Naive thymus-derived CD4-positive, alpha-beta T cell (primary cell): ENCODE data around the gene EIF4A3. TPM values are rescaled to one million over a fixed set of nuclear protein-coding genes. Genes with fewer than 3 reads are reported as not detected.

Experiments
- ATAC-seq: fragments of 150-1000 bp; cut with Tn5 transposase; 2 replicates; pipeline ENCODE4 v1.10.0; 2021; ENCODE audit warnings: mild to moderate bottlenecking, moderate library complexity
- CTCF ChIA-PET: fragments of 350-600 bp; sonication (Branson Sonifier 250); formaldehyde crosslinking; loops from one replicate; lab custom pipeline; 2021; ENCODE audit warnings: antibody characterized with exemption; lab: Charles Lee
- POLR2A ChIA-PET: fragments of 350-600 bp; sonication (Branson Sonifier 250); formaldehyde crosslinking; loops from one replicate; lab custom pipeline; 2021; ENCODE audit warnings: antibody characterized with exemption, inconsistent platforms; lab: Charles Lee
- DNase-seq, 9 donors: peaks; one replicate each; pipeline versions ENCODE4 v3.0.0 to v3.0.0-alpha.2; 2020 to 2022; ENCODE audit warnings: mixed read lengths in 1 of 9
- H3K27ac ChIP-seq: one replicate; pipeline ENCODE4 v1.7.0; 2013; ENCODE audit warnings: mild to moderate bottlenecking, low read depth, low read length, moderate library complexity
- H3K27me3 ChIP-seq, 2 donors: one replicate each; pipeline ENCODE4 v1.7.0; 2013; ENCODE audit warnings: low read length in 2 of 2, mild to moderate bottlenecking in 2 of 2, moderate library complexity in 2 of 2; ENCODE audit not compliant: control insufficient read depth in 2 of 2, insufficient read depth in 2 of 2
- H3K36me3 ChIP-seq, 3 experiments: 1 replicate in 2 of 3; 2 replicates in 1 of 3; pipeline ENCODE4 v1.7.0; 2013; ENCODE audit warnings: low read length in 3 of 3, mild to moderate bottlenecking in 3 of 3, moderate library complexity in 1 of 3; ENCODE audit not compliant: insufficient read depth in 3 of 3, control insufficient read depth in 2 of 3
- H3K4me1 ChIP-seq, 2 donors: one replicate each; pipeline ENCODE4 v1.7.0; 2013; ENCODE audit warnings: low read length in 2 of 2, mild to moderate bottlenecking in 2 of 2, moderate library complexity in 1 of 2; ENCODE audit not compliant: control insufficient read depth in 2 of 2, insufficient read depth in 2 of 2
- H3K4me3 ChIP-seq: 2 replicates; pipeline ENCODE4 v1.7.0; 2013; ENCODE audit warnings: mild to moderate bottlenecking, low read length
- H3K9me3 ChIP-seq, 3 experiments: 1 replicate in 2 of 3; 2 replicates in 1 of 3; pipeline ENCODE4 v1.7.0; 2013; ENCODE audit warnings: low read length in 3 of 3; ENCODE audit not compliant: control insufficient read depth in 2 of 3
- H3K27ac Mint-ChIP-seq, 9 donors: one replicate each; pipeline ENCODE4 v1.8.0; 2020 to 2022; ENCODE audit warnings: mixed read lengths in 9 of 9, mild to moderate bottlenecking in 8 of 9, moderate library complexity in 5 of 9, inconsistent platforms in 2 of 9
- H3K27me3 Mint-ChIP-seq, 5 donors: one replicate each; pipeline ENCODE4 v1.8.0; 2021 to 2022; ENCODE audit warnings: mixed read lengths in 5 of 5, mild to moderate bottlenecking in 1 of 5
- H3K36me3 Mint-ChIP-seq, 5 donors: one replicate each; pipeline ENCODE4 v1.8.0; 2020 to 2022; ENCODE audit warnings: mixed read lengths in 5 of 5, mild to moderate bottlenecking in 3 of 5, inconsistent platforms in 1 of 5
- H3K4me1 Mint-ChIP-seq, 7 donors: one replicate each; pipeline ENCODE4 v1.8.0; 2020 to 2022; ENCODE audit warnings: mixed read lengths in 7 of 7, mild to moderate bottlenecking in 3 of 7, inconsistent platforms in 1 of 7
- H3K4me3 Mint-ChIP-seq, 10 donors: one replicate each; pipeline ENCODE4 v1.8.0; 2020 to 2022; ENCODE audit warnings: mild to moderate bottlenecking in 10 of 10, mixed read lengths in 10 of 10, moderate library complexity in 6 of 10, inconsistent platforms in 2 of 10
- H3K9me3 Mint-ChIP-seq, 11 donors: one replicate each; pipeline ENCODE4 v1.8.0; 2020 to 2022; ENCODE audit warnings: mixed read lengths in 11 of 11, mild to moderate bottlenecking in 4 of 11, inconsistent platforms in 1 of 11, moderate library complexity in 1 of 11
- intact Hi-C, 2 donors: fragments of 100-400 bp; cut with micrococcal nuclease; formaldehyde crosslinking; loops; one replicate each; pipeline ENCODE4 v1.15.1; 2023
- polyA plus RNA-seq, 2 donors: library from polyadenylated mRNA; unstranded; fragments of 300-500 nt; fragmentation: Illumina TruSeq; gene quantifications; one replicate each; pipeline ENCODE4 v1.2.3, GENCODE V29; 2021
- total RNA-seq, 6 experiments: library from RNA in 5 of 6; stranded (reverse) in 5 of 6; gene quantifications; 1 replicate in 5 of 6; 2 replicates in 1 of 6; pipeline ENCODE4 v1.2.3 and lab custom pipeline; 2021 to 2026

Gene EIF4A3
- total and polyA plus RNA-seq, 7 experiments from 2014 or later, result 48.6 to 128 (median 75.9) TPM

- peak within 1 kb of the TSS; percentile 79 for H3K4me3 ChIP-seq
- Mint-ChIP-seq H3K4me1 (peaks cover 20 to 30% (median 27%) of the 10 kb centered on the region in 7 donors), H3K27me3 (peaks cover 0 to 10% (median 0%) of the 10 kb centered on the region in 5 donors), H3K27ac (peak within 1 kb of the TSS; percentile 81 to 93 (median 86)), H3K4me3 (peak within 1 kb of the TSS; percentile 85 to 93 (median 90)), H3K9me3 (peaks cover 0 to 5% (median 0%) of the 10 kb centered on the region in 11 donors), H3K36me3 (no peaks in the 10 kb centered on the region)
- H3K4me1 ChIP-seq, result peaks cover 10 to 16% of the 10 kb centered on the region in 2 donors
- CTCF ChIA-PET, result interaction anchor here (0.6 to 1.5 kb wide), 9 partner anchors 8 to 817 kb away, joined by 3 to 6 read pairs (median 3); no protein-coding TSS in a partner anchor
- intact Hi-C loops, result loop anchor here (1.0 to 2.0 kb wide), 6 partner anchors 46 to 160 kb away; partner anchors contain the start of genes EIF4A3 (in 2 of the 2), CCDC40 (in 1 of the 2) and RNF213 (in 1 of the 2)
- peak; percentile 97 for ATAC-seq
- peak; percentile 84 to 97 (median 91) for DNase-seq
- H3K9me3 ChIP-seq, result no peaks in the 10 kb centered on the region
- H3K36me3 ChIP-seq, result peaks cover 0 to 3% (median 0%) of the 10 kb centered on the region in 3 experiments
- H3K27me3 ChIP-seq, result no peaks in the 10 kb centered on the region
- peak within 1 kb of the TSS; percentile 86 for H3K27ac ChIP-seq
- POLR2A ChIA-PET, result interaction anchor here (0.6 to 2.0 kb wide), 11 partner anchors 14 to 916 kb away, joined by 3 to 21 read pairs (median 3); no protein-coding TSS in a partner anchor
These were observed 45.6 kb downstream of the EIF4A3 start, which contains the start of gene GAA for GRCh38 chr17:80101011-80101945. Gene GAA, plus strand, starts transcription at chr17:80101581. Its CDS starts 3,006 bp downstream, at chr17:80104587.

- H3K27ac Mint-ChIP-seq, result peak overlapping the region in 5 of 9 donors; percentile 25 to 80 (median 78)
- intact Hi-C loops, result loop anchor here in 1 of 2 donors (2.0 kb wide), 1 partner anchor 161 kb away; the partner anchor contains the start of gene RNF213
- H3K9me3 ChIP-seq, result no peaks in the 10 kb centered on the region
- POLR2A ChIA-PET, result interaction anchor here (0.6 to 1.9 kb wide), 3 partner anchors 46 to 101 kb away, joined by 3 to 7 read pairs (median 4); no protein-coding TSS in a partner anchor
- no peak overlapping the region for H3K4me3 ChIP-seq
- no peaks in the 10 kb centered on the region for H3K27me3 ChIP-seq
- H3K4me1 Mint-ChIP-seq, result peaks cover 20 to 30% (median 27%) of the 10 kb centered on the region in 7 donors
- H3K27ac ChIP-seq, result no peak overlapping the region
- no peaks in the 10 kb centered on the region for H3K36me3 Mint-ChIP-seq
- CTCF ChIA-PET, result interaction anchor here (0.5 to 1.2 kb wide), 2 partner anchors 107 to 818 kb away, joined by 3 read pairs; no protein-coding TSS in a partner anchor
- H3K27me3 Mint-ChIP-seq, result peaks cover 0 to 10% (median 0%) of the 10 kb centered on the region in 5 donors
- ATAC-seq, result no peak
- peak overlapping the region in 9 of 10 donors; percentile 6 to 92 (median 88) for H3K4me3 Mint-ChIP-seq
- DNase-seq, result no peak
- H3K36me3 ChIP-seq, result no peaks in the 10 kb centered on the region
- H3K9me3 Mint-ChIP-seq, result peaks cover 0 to 5% (median 0%) of the 10 kb centered on the region in 11 donors
- peaks cover 10 to 16% of the 10 kb centered on the region in 2 donors for H3K4me1 ChIP-seq
These were observed 46.9 kb downstream of the EIF4A3 start for GRCh38 chr17:80100035-80100323.

GRCh38 chr17:80099291-80100034 is 47.5 kb downstream of the EIF4A3 start:
- ATAC-seq (no peak), DNase-seq (no peak)
- H3K27ac ChIP-seq, result no peak overlapping the region
- H3K4me3 ChIP-seq, result no peak overlapping the region
- peaks cover 0 to 10% (median 0%) of the 10 kb centered on the region in 5 donors for H3K27me3 Mint-ChIP-seq
- peaks cover 20 to 30% (median 27%) of the 10 kb centered on the region in 7 donors for H3K4me1 Mint-ChIP-seq
- intact Hi-C loops, result loop anchor here in 1 of 2 donors (2.0 kb wide), 1 partner anchor 161 kb away; the partner anchor contains the start of gene RNF213
- H3K27me3 ChIP-seq, result no peaks in the 10 kb centered on the region
- peaks cover 0 to 5% (median 0%) of the 10 kb centered on the region in 11 donors for H3K9me3 Mint-ChIP-seq
- H3K27ac Mint-ChIP-seq, result peak overlapping the region in 1 of 9 donors; percentile 13
- H3K4me1 ChIP-seq, result peaks cover 10 to 16% of the 10 kb centered on the region in 2 donors
- no peaks in the 10 kb centered on the region for H3K9me3 ChIP-seq
- no peaks in the 10 kb centered on the region for H3K36me3 ChIP-seq
- ChIA-PET CTCF (no interaction called here), POLR2A (interaction anchor here (0.6 to 1.0 kb wide), 2 partner anchors 47 to 100 kb away, joined by 3 to 4 read pairs; no protein-coding TSS in a partner anchor)
- H3K36me3 Mint-ChIP-seq, result no peaks in the 10 kb centered on the region
- peak overlapping the region in 7 of 10 donors; percentile 7 to 87 (median 46) for H3K4me3 Mint-ChIP-seq

- peak overlapping the region in 2 of 9 donors; percentile 46 to 65 for H3K27ac Mint-ChIP-seq
- POLR2A ChIA-PET, result no interaction called here
- DNase-seq, result no peak
- Histone ChIP-seq H3K36me3 (no peaks in the 10 kb centered on the region), H3K4me3 (no peak overlapping the region), H3K4me1 (peaks cover 10 to 16% of the 10 kb centered on the region in 2 donors), H3K27me3 (no peaks in the 10 kb centered on the region), H3K9me3 (no peaks in the 10 kb centered on the region), H3K27ac (no peak overlapping the region)
- no peak for ATAC-seq
- CTCF ChIA-PET, result no interaction called here
- peaks cover 0 to 5% (median 0%) of the 10 kb centered on the region in 11 donors for H3K9me3 Mint-ChIP-seq
- peak overlapping the region in 1 of 10 donors; percentile 56 for H3K4me3 Mint-ChIP-seq
- H3K27me3 Mint-ChIP-seq, result peaks cover 0 to 10% (median 0%) of the 10 kb centered on the region in 5 donors
- intact Hi-C loops, result no loop called here
- no peaks in the 10 kb centered on the region for H3K36me3 Mint-ChIP-seq
- peaks cover 19 to 24% (median 22%) of the 10 kb centered on the region in 7 donors for H3K4me1 Mint-ChIP-seq
These were observed 48.9 kb downstream of the EIF4A3 start for GRCh38 chr17:80097844-80098691.

- no peaks in the 10 kb centered on the region for H3K9me3 ChIP-seq
- Mint-ChIP-seq H3K4me1 (peaks cover 12 to 18% (median 15%) of the 10 kb centered on the region in 7 donors), H3K36me3 (no peaks in the 10 kb centered on the region), H3K4me3 (no peak overlapping the region), H3K27ac (no peak overlapping the region), H3K27me3 (peaks cover 0 to 10% (median 0%) of the 10 kb centered on the region in 5 donors), H3K9me3 (peaks cover 0 to 5% (median 0%) of the 10 kb centered on the region in 11 donors)
- peaks cover 10 to 11% of the 10 kb centered on the region in 2 donors for H3K4me1 ChIP-seq
- H3K36me3 ChIP-seq, result no peaks in the 10 kb centered on the region
- H3K27ac ChIP-seq, result no peak overlapping the region
- no peak for ATAC-seq
- DNase-seq, result no peak
- no peak overlapping the region for H3K4me3 ChIP-seq
- H3K27me3 ChIP-seq, result no peaks in the 10 kb centered on the region
- ChIA-PET POLR2A (no interaction called here), CTCF (no interaction called here)
- intact Hi-C loops, result no loop called here
These were observed 49.8 kb downstream of the EIF4A3 start for GRCh38 chr17:80097127-80097621.
